Skeletal muscle tissue (tissue), 5 donors: ENCODE measurements around the gene PRRC2A. TPM values are rescaled to one million over a fixed set of nuclear protein-coding genes. Genes with fewer than 3 reads are reported as not detected.

Experiments
- H3K27ac ChIP-seq: one replicate; pipeline ENCODE4 v1.7.0; 2013; ENCODE audit warnings: mild to moderate bottlenecking, low read depth, low read length, inconsistent platforms
- H3K27me3 ChIP-seq, 3 donors: one replicate each; pipeline ENCODE4 v1.7.0; 2013; ENCODE audit warnings: low read length in 3 of 3; ENCODE audit not compliant: control insufficient read depth in 3 of 3, insufficient read depth in 3 of 3
- H3K36me3 ChIP-seq, 3 donors: one replicate each; pipeline ENCODE4 v1.7.0; 2013; ENCODE audit warnings: low read length in 3 of 3; ENCODE audit not compliant: control insufficient read depth in 3 of 3, insufficient read depth in 3 of 3
- H3K4me1 ChIP-seq, 3 donors: one replicate each; pipeline ENCODE4 v1.7.0; 2013; ENCODE audit warnings: low read length in 3 of 3, mild to moderate bottlenecking in 3 of 3; ENCODE audit not compliant: control insufficient read depth in 3 of 3, insufficient read depth in 3 of 3
- H3K4me3 ChIP-seq, 3 donors: one replicate each; pipeline ENCODE4 v1.7.0; 2013; ENCODE audit warnings: low read length in 3 of 3
- H3K9ac ChIP-seq, 3 donors: one replicate each; pipeline ENCODE4 v1.7.0; 2013; ENCODE audit warnings: low read length in 3 of 3, mild to moderate bottlenecking in 3 of 3, moderate library complexity in 2 of 3, low read depth in 1 of 3
- H3K9me3 ChIP-seq, 3 donors: one replicate each; pipeline ENCODE4 v1.7.0; 2013; ENCODE audit warnings: low read length in 3 of 3; ENCODE audit not compliant: control insufficient read depth in 3 of 3
- small RNA-seq: library from RNA; depleted of rRNA; stranded (forward); fragments of <200 nt; gene quantifications from one replicate; pipeline ENCODE3, GENCODE V24; 2014
- total RNA-seq: library from RNA; depleted of rRNA; stranded (reverse); fragments of >200 nt; gene quantifications from one replicate; pipeline ENCODE4 v1.2.3, GENCODE V29; 2014
- donor health status: Osteomylitis.

Gene PRRC2A
- total RNA-seq, 1 donor from 2014 or later: 30.8 TPM

GRCh38 chr6:31683591-31683990, 63.1 kb downstream of the PRRC2A start:
- H3K9me3 ChIP-seq: no peaks in the 10 kb centered on the region
- no peak overlapping the region for H3K9ac ChIP-seq
- H3K4me3 ChIP-seq: no peak overlapping the region
- no peak overlapping the region for H3K27ac ChIP-seq
- no peaks in the 10 kb centered on the region for H3K27me3 ChIP-seq
- peaks cover 26 to 33% (median 29%) of the 10 kb centered on the region in 3 donors for H3K36me3 ChIP-seq
- H3K4me1 ChIP-seq: peaks cover 15 to 25% (median 18%) of the 10 kb centered on the region in 3 donors

- H3K36me3 ChIP-seq: peaks cover 53 to 62% (median 56%) of the 10 kb centered on the region in 3 donors
Measured at GRCh38 chr6:31686483-31686882, 66.0 kb downstream of the PRRC2A start.

GRCh38 chr6:31687321-31687720, 66.8 kb downstream of the PRRC2A start:
- Histone ChIP-seq H3K9me3 (no peaks in the 10 kb centered on the region), H3K4me3 (no peak overlapping the region), H3K9ac (peak overlapping the region in 1 of 3 donors; percentile 16), H3K27ac (no peak overlapping the region), H3K27me3 (no peaks in the 10 kb centered on the region), H3K4me1 (no peaks in the 10 kb centered on the region), H3K36me3 (peaks cover 61 to 69% (median 61%) of the 10 kb centered on the region in 3 donors)

More at GRCh38 chr6:31686483-31686882, 66.0 kb downstream of the PRRC2A start:
- H3K9me3 ChIP-seq: no peaks in the 10 kb centered on the region
- no peaks in the 10 kb centered on the region for H3K27me3 ChIP-seq
- peaks cover 2 to 4% (median 2%) of the 10 kb centered on the region in 3 donors for H3K4me1 ChIP-seq
- H3K4me3 ChIP-seq: no peak overlapping the region
- H3K27ac ChIP-seq: no peak overlapping the region
- H3K9ac ChIP-seq: no peak overlapping the region

Small RNA genes lying within 50 kb of the gene (small RNA-seq; reads per million reads assigned to genes)
- not detected for gene MIR6832
- not detected for gene RF00019
- 3.2 reads per million, percentile 88 among the genes with 10 or more reads in this experiment for gene SNORA38
- gene UQCRHP1: not detected

Other genes with a start within 250 kb of the PRRC2A start
- 5.2 TPM for gene MICA, start 217.1 kb upstream of the PRRC2A start, total RNA-seq
- gene MICB, start 122.6 kb upstream of the PRRC2A start, total RNA-seq: 0.52 TPM
- gene MCCD1, start 91.8 kb upstream of the PRRC2A start, total RNA-seq: not detected
- gene DDX39B, start 78.7 kb upstream of the PRRC2A start, total RNA-seq: 436 TPM
- 1.0 TPM for gene ATP6V1G2, start 74.1 kb upstream of the PRRC2A start, total RNA-seq
- 20.4 TPM for gene NFKBIL1, start 73.1 kb upstream of the PRRC2A start, total RNA-seq
- gene LTA, start 48.4 kb upstream of the PRRC2A start, total RNA-seq: not detected
- not detected for gene TNF, start 45.1 kb upstream of the PRRC2A start, total RNA-seq
- gene LTB, start 38.3 kb upstream of the PRRC2A start, total RNA-seq: 2.1 TPM
- 3.7 TPM for gene LST1, start 34.4 kb upstream of the PRRC2A start, total RNA-seq
- not detected for gene NCR3, start 27.7 kb upstream of the PRRC2A start, total RNA-seq
- 19.8 TPM for gene AIF1, start 5.5 kb upstream of the PRRC2A start, total RNA-seq
- 118 TPM for gene BAG6, start 31.9 kb downstream of the PRRC2A start, total RNA-seq
- 1.0 TPM for gene APOM, start 35.2 kb downstream of the PRRC2A start, total RNA-seq
- 18.3 TPM for gene C6orf47, start 40.1 kb downstream of the PRRC2A start, total RNA-seq
- gene GPANK1, start 44.3 kb downstream of the PRRC2A start, total RNA-seq: 16.2 TPM
- 68.4 TPM for gene CSNK2B, start 45.4 kb downstream of the PRRC2A start, total RNA-seq
- gene LY6G5B, start 49.3 kb downstream of the PRRC2A start, total RNA-seq: 2.6 TPM
- not detected for gene LY6G5C, start 60.4 kb downstream of the PRRC2A start, total RNA-seq
- gene ABHD16A, start 82.6 kb downstream of the PRRC2A start, total RNA-seq: 50.1 TPM
- gene LY6G6F, start 86.2 kb downstream of the PRRC2A start, total RNA-seq: not detected
- gene LY6G6D, start 94.6 kb downstream of the PRRC2A start, total RNA-seq: not detected
- not detected for gene LY6G6C, start 101.0 kb downstream of the PRRC2A start, total RNA-seq
- gene MPIG6B, start 102.7 kb downstream of the PRRC2A start, total RNA-seq: 0.52 TPM
- 73.1 TPM for gene DDAH2, start 108.6 kb downstream of the PRRC2A start, total RNA-seq
- 152 TPM for gene CLIC1, start 115.8 kb downstream of the PRRC2A start, total RNA-seq
- 3.1 TPM for gene MSH5, start 119.3 kb downstream of the PRRC2A start, total RNA-seq
- gene SAPCD1, start 141.9 kb downstream of the PRRC2A start, total RNA-seq: 1.0 TPM
- gene VWA7, start 156.6 kb downstream of the PRRC2A start, total RNA-seq: 1.0 TPM
- gene VARS1, start 175.0 kb downstream of the PRRC2A start, total RNA-seq: 42.3 TPM
- 45.9 TPM for gene LSM2, start 186.3 kb downstream of the PRRC2A start, total RNA-seq
- gene HSPA1L, start 194.6 kb downstream of the PRRC2A start, total RNA-seq: 5.2 TPM
- 133 TPM for gene HSPA1A, start 194.8 kb downstream of the PRRC2A start, total RNA-seq
- gene HSPA1B, start 207.0 kb downstream of the PRRC2A start, total RNA-seq: 117 TPM
- 23.0 TPM for gene NEU1, start 242.1 kb downstream of the PRRC2A start, total RNA-seq